GM21528 (cell line): ENCODE data around the gene CDON.
"Not testable (repeated sequence)": the region's sequence is repeated elsewhere in the genome, so short reads cannot be mapped to it uniquely, and the experiment has no call there.

Experiments used
- ATAC-seq: cut with Tn5 transposase; IDR thresholded peaks from one replicate; pipeline ENCODE4 v1.9.1; 2021; ENCODE audit warnings: mild to moderate bottlenecking, moderate library complexity; ENCODE audit not compliant: unreplicated experiment, low FRiP score

CDON gene

GRCh38 chr11:125931116-125931515 lies 131.6 kb downstream of the CDON start:
- no peak for ATAC-seq

- ATAC-seq = no peak
These were observed 132.6 kb downstream of the CDON start for GRCh38 chr11:125930076-125930450.

DNA sequence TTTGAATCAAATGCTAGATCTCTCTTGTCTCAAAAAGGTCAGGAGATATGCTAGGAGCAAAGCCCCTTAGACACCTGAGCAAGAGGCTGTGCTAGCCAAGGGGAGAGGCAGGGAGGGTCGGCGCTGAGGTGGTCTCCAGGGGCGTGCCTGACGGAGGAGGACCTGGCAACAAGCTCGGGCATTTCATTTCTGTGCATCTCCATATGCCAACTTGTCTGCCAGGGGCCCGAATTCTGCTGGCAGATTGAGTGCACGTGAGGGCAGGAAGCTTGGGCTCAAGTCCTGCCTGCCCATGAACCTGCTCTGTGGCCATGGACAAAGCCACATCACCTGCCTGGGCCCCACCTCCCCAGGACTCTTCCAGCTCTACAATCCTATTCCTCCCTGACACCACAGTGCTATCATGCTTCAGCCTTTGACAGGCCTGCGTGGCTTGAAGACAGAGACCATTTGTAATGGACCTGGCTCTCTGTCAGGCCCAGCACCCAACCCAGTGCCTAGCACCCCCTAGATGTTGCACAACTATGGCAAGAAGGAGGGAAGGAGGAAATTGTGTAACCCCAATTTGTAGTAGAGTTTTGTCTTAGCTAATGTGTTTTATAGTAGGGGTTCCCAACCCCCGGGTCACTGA lies 133.1 kb downstream of the CDON start:
- no peak for ATAC-seq

DNA sequence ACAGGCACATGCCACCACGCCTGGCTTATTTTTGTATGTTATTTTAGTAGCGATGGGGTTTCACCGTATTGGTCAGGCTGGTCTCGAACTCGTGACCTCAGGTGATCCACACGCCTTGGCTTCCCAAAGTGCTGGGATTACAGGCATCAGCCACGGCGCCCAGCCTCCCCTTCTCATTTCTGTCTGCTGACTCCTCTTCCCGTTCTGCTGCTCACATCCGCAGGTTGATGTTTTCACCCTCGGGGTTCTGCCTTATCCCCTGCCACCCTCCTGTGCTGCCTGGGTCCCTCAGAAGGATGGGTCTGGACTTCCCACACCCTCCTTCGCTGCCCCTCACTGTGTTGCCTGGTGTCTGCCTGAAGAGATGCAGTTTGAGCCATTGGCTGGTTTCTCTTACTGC lies 136.0 kb downstream of the CDON start:
- ATAC-seq = no peak

GRCh38 chr11:125925804-125926203 lies 136.9 kb downstream of the CDON start:
- ATAC-seq = no peak

DNA sequence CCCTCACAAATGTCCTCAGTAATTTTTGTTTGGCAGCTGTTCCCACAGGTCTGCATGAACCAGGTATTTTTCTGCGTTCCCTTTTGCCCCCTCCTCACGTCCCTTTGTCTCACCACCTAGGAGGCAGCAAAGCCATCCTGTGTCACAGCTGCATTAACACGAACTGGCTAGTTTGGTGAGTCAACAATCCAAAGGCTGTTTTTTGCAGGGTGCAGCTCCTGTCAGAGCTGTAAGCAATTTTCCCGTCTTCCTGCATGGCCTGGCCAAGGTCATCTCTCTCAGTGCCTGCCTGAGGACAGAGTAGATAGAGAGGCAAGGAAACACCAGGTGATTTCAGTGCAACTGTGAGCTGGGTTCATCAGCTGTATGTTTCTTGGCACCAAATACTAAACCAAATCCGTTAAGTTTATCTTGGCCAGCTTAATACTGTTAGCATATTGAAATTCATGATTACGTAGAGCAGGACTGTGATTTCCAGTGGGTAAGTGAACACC lies 137.4 kb downstream of the CDON start:
- no peak for ATAC-seq

DNA sequence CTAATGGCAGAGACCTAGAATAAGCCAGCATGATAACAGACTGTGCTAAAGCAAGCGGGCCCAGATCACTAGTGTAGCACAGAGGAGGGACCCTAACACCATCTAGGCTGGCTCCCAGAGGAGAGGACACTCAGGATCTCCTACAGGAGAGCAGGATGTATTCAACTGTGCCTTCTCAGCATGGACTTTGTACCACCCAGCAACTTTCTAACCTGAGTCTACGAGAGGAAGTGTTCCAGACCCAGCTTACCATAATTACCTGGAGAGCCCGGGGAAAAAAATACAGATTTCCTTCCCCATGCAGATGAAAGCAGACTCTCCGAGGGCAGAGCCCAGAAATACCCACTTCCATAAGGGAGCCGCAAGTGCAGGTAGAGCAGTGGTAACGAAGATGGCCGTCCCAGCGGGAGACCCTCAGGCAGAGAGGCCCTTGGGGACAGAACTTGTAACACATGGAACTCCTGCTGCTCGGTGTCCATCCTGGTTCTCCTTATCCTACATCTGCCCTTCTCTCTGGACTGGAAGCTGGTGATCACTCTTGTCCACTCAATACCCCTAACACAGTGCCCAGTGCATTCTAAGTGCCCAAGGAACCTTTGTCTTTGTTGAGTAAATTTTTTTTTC lies 138.2 kb downstream of the CDON start:
- no peak for ATAC-seq

DNA sequence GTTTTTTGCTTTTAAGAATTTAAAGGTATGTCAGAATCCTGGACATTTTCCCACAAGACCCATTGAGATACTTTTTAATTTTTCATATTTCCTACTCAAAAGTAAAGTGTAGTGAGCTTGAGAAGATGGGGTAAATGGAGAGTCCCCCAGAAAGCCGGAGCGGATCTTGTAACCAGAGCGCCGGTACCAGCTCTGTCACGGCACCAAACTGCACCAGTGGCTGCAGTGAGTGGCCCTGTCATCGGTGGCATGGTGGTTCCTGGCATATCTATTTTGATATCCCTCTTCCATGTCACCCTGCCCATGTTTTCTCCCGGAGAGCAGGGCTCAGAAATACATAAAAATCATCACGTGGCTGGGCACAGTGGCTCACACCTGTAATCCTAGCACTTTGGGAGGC lies 139.0 kb downstream of the CDON start:
- no peak for ATAC-seq

- peak; percentile 60 for ATAC-seq
These were observed 139.6 kb downstream of the CDON start for GRCh38 chr11:125923012-125923579.

DNA sequence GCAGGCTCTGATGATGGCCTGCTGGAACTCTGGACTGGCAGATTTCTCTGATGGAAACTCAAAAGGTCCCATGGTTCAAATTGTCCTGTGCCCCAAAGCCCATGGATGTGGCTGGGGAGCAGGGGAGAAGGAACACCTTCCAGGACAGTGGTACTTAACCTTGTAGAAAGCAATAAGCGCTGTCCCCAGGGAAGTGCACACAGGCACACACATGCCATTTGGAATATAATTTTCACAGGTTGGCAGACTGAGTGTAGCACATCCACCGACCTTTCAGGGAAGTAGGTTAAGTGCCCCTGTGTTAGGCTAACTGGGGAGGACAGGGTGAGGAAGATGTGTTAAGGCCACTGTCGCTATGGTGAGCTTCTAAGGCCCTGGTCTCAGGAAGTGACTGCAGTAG lies 140.5 kb downstream of the CDON start:
- ATAC-seq = no peak

DNA sequence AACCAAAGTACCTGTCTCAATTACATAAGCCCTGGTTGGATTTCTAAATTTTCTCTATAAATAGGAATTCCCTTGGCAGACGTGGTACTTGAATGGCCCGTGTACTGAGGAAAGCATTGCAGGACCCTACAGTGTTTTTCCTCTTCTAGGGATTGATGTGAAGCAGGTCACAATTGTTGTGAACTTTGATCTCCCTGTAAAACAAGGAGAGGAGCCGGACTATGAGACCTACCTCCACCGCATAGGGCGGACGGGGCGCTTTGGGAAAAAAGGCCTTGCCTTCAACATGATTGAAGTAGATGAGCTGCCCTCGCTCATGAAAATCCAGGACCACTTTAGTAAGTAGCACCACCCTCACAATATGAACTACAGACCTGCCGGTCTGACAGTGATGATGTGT lies 141.6 kb downstream of the CDON start:
- ATAC-seq = no peak

- ATAC-seq = no peak
These were observed 144.4 kb downstream of the CDON start for GRCh38 chr11:125918140-125918840.

DNA sequence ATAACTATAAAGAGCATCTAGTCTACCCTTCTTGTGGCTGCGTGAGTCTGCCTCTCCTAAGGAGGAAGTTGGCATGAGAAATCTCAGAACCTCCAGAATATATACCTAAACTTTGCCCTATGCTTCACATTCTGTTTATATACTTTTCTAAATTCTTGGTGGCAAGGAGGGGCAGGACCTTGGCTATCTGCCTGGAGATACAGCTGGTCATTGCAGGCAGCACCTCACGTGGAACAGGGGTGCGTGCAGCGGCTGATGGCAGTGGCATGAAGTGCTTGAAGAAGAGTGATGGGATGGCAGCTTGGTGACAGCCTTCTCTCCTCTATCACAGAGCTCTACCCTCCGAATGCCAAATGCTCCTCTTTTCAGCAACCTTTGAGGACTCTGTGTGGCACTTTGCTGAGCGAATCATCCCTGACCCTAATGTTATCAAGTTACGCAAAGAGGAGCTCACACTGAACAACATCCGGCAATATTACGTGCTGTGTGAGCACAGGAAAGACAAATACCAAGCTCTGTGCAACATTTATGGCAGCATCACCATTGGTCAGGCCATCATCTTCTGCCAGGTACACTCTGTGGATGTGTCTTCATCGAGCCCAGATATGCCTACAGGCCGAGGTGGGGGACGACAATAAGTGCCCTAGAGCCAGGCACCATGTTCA lies 145.9 kb downstream of the CDON start:
- ATAC-seq = no peak

GRCh38 chr11:125914601-125915000 lies 148.1 kb downstream of the CDON start:
- not testable (repeated sequence) for ATAC-seq

GRCh38 chr11:125910226-125910849 lies 152.3 kb downstream of the CDON start:
- no peak for ATAC-seq
